ENCODE results near the gene C2CD2L.
A peak's percentile ranks its signal among the peaks of the same experiment; 100 is the strongest.
"Not testable (repeated sequence)": the region's sequence is repeated elsewhere in the genome, so short reads cannot be mapped to it uniquely, and the experiment has no call there.

The C2CD2L gene

GRCh38 chr11:119093942-119094815, 13.0 kb upstream of the C2CD2L start:
- DNase-seq (ENCODE audit: low read depth) = no peak

- DNase-seq (ENCODE audit: low read depth) = no peak
Observed at GRCh38 chr11:119094816-119095065, 12.4 kb upstream of the C2CD2L start.

- peak; percentile 99 for DNase-seq (ENCODE audit: low read depth)
Observed at GRCh38 chr11:119095066-119095880, 11.9 kb upstream of the C2CD2L start.

GRCh38 chr11:119099711-119100110, 7.4 kb upstream of the C2CD2L start:
- no peak for DNase-seq (ENCODE audit: low read depth)

GRCh38 chr11:119100246-119100970, 6.7 kb upstream of the C2CD2L start:
- no peak for DNase-seq (ENCODE audit: low read depth)

GRCh38 chr11:119100994-119101758, 6.0 kb upstream of the C2CD2L start:
- DNase-seq (ENCODE audit: low read depth) = no peak

GRCh38 chr11:119101759-119102423, 5.3 kb upstream of the C2CD2L start, which contains the start of gene DPAGT1:
DPAGT1 (minus strand) TSS chr11:119101853; CDS start chr11:119101655, 198 bp downstream.
- peak; percentile 78 for DNase-seq (ENCODE audit: low read depth)

GRCh38 chr11:119103161-119103664, 3.9 kb upstream of the C2CD2L start:
- not testable (repeated sequence) for DNase-seq (ENCODE audit: low read depth)

GRCh38 chr11:119103793-119104192, 3.4 kb upstream of the C2CD2L start:
- DNase-seq (ENCODE audit: low read depth) = no peak

GRCh38 chr11:119107538-119108145, 498 bp downstream of the C2CD2L start:
- DNase-seq (ENCODE audit: low read depth) = no peak

GRCh38 chr11:119108146-119108856, 1.2 kb downstream of the C2CD2L start:
- no peak for DNase-seq (ENCODE audit: low read depth)

- no peak for DNase-seq (ENCODE audit: low read depth)
Observed at GRCh38 chr11:119108857-119109221, 1.7 kb downstream of the C2CD2L start.

GRCh38 chr11:119109843-119110242, 2.7 kb downstream of the C2CD2L start:
- DNase-seq (ENCODE audit: low read depth) = no peak

- no peak for DNase-seq (ENCODE audit: low read depth)
Observed at GRCh38 chr11:119110439-119110838, 3.3 kb downstream of the C2CD2L start.

GRCh38 chr11:119111361-119111925, 4.3 kb downstream of the C2CD2L start:
- DNase-seq (ENCODE audit: low read depth) = no peak

- no peak for DNase-seq (ENCODE audit: low read depth)
Observed at GRCh38 chr11:119112314-119113020, 5.3 kb downstream of the C2CD2L start.

- DNase-seq (ENCODE audit: low read depth) = no peak
Observed at GRCh38 chr11:119113716-119114115, 6.6 kb downstream of the C2CD2L start.

GRCh38 chr11:119114351-119114750, 7.2 kb downstream of the C2CD2L start:
- no peak for DNase-seq (ENCODE audit: low read depth)
